Stimulated activated CD4-positive, alpha-beta T cell treated with anti-CD3 and anti-CD28 coated beads, Interleukin-1b, Interleukin-23, amount 100 ng/mL, for 48 hours (primary cell): ENCODE results near the gene ADGRE2.
A peak's percentile ranks its signal among the peaks of the same experiment; 100 is the strongest.
"Not testable (repeated sequence)": the region's sequence is repeated elsewhere in the genome, so short reads cannot be mapped to it uniquely, and the experiment has no call there.

Experiments used
- DNase-seq: peaks from one replicate; pipeline ENCODE4 v3.0.0-alpha.2; 2020

ADGRE2 gene

GRCh38 chr19:14778110-14778845 lies at the start of gene ADGRE2:
TSS of gene ADGRE2 (minus strand) at chr19:14778560. CDS start at chr19:14776756, 1,804 bp downstream.
- DNase-seq = not testable (repeated sequence)

GRCh38 chr19:14826006-14826405 lies 47.6 kb upstream of the ADGRE2 start:
- no peak for DNase-seq

- no peak for DNase-seq
Observed at GRCh38 chr19:14821937-14822336, 43.6 kb upstream of the ADGRE2 start.

- DNase-seq = no peak
Observed at GRCh38 chr19:14818588-14818987, 40.2 kb upstream of the ADGRE2 start.

- no peak for DNase-seq
Observed at GRCh38 chr19:14817052-14817451, 38.7 kb upstream of the ADGRE2 start.

GRCh38 chr19:14814982-14815652 lies 36.8 kb upstream of the ADGRE2 start:
- no peak for DNase-seq

GRCh38 chr19:14809272-14810057 lies 31.1 kb upstream of the ADGRE2 start:
- DNase-seq = no peak

- no peak for DNase-seq
Observed at GRCh38 chr19:14804765-14805164, 26.4 kb upstream of the ADGRE2 start.

- DNase-seq = no peak
Observed at GRCh38 chr19:14798760-14799159, 20.4 kb upstream of the ADGRE2 start.

GRCh38 chr19:14796021-14796420 lies 17.7 kb upstream of the ADGRE2 start:
- no peak for DNase-seq

- DNase-seq = no peak
Observed at GRCh38 chr19:14795078-14795721, 16.8 kb upstream of the ADGRE2 start.

GRCh38 chr19:14792250-14792649 lies 13.9 kb upstream of the ADGRE2 start:
- DNase-seq = not testable (repeated sequence)

GRCh38 chr19:14786421-14786851 lies 8.1 kb upstream of the ADGRE2 start:
- no peak for DNase-seq

GRCh38 chr19:14785102-14785793 lies 6.9 kb upstream of the ADGRE2 start:
- not testable (repeated sequence) for DNase-seq

GRCh38 chr19:14784730-14785101 lies 6.4 kb upstream of the ADGRE2 start:
- peak; percentile 16 for DNase-seq

- DNase-seq = not testable (repeated sequence)
Observed at GRCh38 chr19:14783410-14783998, 5.1 kb upstream of the ADGRE2 start.

GRCh38 chr19:14782626-14783409 lies 4.5 kb upstream of the ADGRE2 start:
- DNase-seq = no peak

GRCh38 chr19:14781713-14782536 lies 3.6 kb upstream of the ADGRE2 start:
- not testable (repeated sequence) for DNase-seq

GRCh38 chr19:14780622-14781225 lies 2.4 kb upstream of the ADGRE2 start:
- not testable (repeated sequence) for DNase-seq

GRCh38 chr19:14779151-14779550 lies 791 bp upstream of the ADGRE2 start:
- DNase-seq = no peak
